SHP77 (cell line): ENCODE results near the gene B3GNT3.
"Not testable (repeated sequence)": the region's sequence is repeated elsewhere in the genome, so short reads cannot be mapped to it uniquely, and the experiment has no call there.

ENCODE experiments used
- DNase-seq, 2 experiments: peaks; one replicate each; lab custom pipeline; 2025; lab: John Stamatoyannopoulos, UW

Gene B3GNT3

GRCh38 chr19:17796838-17797423 lies 2.0 kb downstream of the B3GNT3 start:
- DNase-seq = no peak

DNA sequence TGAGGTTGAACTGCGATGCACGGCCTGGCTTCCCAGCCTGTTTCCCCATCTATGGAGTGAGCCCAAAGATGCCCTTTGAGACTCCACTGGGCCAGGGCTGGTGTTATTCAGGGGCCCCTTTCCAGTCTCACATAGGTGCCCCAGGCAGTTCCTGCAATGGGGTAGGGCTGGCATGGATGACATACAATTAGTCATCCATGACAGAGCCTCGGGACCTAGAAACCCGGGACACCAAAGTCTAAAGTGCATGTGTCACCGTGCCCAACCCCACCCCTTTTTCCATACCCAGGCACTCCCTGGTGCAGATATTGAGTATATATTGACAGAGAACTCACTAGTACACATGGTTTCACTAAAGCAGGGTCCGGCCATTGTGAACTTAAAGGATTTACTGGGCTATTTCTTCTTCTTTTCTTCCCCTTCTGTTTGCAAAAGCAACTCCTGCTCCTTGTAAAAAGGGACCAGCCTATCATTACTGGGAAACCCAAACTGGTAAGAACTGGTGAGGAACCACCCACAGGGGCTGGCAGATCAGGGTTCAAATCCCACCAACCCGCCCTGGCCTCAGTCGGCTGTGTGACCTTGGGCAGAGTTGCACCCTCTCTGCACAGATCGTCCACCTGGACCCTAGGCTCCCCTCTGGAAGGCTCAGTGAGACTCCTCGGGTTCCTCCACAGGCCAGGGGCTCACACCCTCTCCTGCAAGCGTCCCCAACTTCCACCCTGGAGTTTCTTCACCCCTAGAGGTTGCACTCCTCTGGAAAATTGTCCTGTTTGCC lies 2.7 kb downstream of the B3GNT3 start:
- DNase-seq = no peak

DNA sequence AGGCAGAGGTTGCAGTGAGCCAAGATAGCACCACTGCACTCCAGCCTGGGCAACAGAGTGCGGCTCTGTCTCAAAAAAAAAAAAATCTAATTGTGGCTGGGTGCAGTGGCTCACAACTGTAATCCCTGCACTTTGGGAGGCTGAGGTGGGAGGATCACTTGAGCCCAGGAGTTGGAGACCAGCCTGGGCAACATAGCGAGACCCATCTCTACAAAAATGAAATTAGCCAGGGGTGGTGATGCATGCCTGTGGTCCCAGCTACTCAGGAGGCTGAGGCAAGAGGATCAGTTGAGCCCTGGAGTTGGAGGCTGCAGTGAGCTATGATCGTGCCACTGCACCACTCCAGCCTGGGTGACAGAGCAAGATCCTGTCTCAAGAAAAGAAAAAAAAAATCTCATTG lies 3.7 kb downstream of the B3GNT3 start:
- DNase-seq = not testable (repeated sequence)

GRCh38 chr19:17802137-17802858 lies 7.4 kb downstream of the B3GNT3 start:
- DNase-seq = no peak

GRCh38 chr19:17803264-17803896 lies 8.4 kb downstream of the B3GNT3 start:
- DNase-seq = no peak

GRCh38 chr19:17805427-17805826 lies 10.5 kb downstream of the B3GNT3 start:
- no peak for DNase-seq

DNA sequence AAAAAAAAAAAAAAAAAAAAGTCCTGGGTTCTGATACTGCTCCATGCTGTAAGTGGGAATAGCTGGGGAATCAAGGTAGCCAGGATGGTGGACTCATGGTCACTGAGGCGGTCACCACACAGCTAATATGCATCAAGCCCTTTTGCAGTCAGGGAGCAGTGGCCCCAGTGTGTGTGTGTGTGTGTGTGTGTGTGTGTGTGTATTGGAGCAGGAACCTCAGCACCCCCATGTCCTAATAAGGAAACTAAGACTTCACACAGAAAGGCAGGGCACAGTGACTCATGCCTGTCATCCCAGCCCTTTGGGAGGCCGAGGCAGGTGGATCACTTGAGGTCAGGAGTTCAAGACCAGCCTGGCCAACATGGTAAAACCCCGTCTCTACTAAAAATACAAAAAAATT lies 12.0 kb downstream of the B3GNT3 start:
- DNase-seq = no peak

- no peak for DNase-seq
Observed at GRCh38 chr19:17807731-17808316, 12.9 kb downstream of the B3GNT3 start.

DNA sequence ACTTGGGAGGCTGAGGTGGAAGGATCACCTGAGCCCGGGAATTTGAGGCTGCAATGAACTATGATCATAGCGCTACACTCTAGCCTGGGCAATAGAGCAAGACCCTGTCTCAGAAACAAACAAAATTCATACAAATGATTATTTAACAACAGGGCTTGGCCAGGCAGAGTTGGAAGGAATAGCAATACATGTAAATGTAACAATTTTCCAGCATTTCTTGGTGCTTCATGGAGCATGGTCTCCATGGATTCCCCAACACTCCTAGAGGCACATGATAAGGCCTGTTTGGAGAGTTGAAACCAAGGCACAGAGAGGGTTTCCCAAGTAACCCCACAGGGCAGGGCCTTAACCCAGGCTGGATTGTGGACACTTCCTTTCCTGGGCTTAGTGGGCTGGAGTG lies 16.2 kb downstream of the B3GNT3 start:
- no peak for DNase-seq

DNA sequence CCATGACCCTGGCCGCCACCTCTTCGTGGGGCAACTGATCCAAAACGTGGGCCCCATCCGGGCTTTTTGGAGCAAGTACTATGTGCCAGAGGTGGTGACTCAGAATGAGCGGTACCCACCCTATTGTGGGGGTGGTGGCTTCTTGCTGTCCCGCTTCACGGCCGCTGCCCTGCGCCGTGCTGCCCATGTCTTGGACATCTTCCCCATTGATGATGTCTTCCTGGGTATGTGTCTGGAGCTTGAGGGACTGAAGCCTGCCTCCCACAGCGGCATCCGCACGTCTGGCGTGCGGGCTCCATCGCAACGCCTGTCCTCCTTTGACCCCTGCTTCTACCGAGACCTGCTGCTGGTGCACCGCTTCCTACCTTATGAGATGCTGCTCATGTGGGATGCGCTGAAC lies 16.7 kb downstream of the B3GNT3 start:
- no peak for DNase-seq

- DNase-seq = no peak
Observed at GRCh38 chr19:17812099-17812498, 17.2 kb downstream of the B3GNT3 start.

DNA sequence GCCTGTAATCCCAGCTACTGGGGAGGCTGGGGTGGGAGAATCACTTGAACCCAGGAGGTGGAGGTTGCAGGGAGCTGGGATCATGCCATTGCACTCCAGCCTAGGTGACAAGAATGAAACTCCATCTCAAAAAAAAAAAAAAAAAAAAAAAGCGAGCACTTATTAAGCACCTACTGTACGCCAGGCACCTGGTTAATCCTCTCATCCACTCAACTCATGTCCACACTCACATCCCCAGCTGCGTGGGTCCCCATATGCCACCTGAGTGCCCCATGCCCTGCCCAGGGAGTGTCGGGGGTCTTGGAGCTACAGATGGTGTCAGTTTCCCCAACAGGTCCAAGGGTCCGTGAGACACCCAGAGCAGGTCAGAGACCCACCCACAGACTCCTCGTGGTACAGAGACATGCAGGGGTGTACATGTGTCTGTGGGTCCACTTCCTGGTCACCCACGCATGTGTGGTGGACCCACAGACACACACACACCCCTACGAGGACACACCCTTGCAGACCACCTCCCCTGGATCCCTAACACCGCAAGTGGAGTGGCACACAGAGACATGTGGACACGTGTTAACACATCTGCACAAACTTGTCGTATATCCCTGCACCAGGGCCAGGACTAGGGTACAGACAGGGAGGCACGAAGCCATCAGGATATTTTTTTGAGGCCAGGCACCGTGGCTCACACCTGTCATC lies 22.9 kb downstream of the B3GNT3 start:
- no peak for DNase-seq

DNA sequence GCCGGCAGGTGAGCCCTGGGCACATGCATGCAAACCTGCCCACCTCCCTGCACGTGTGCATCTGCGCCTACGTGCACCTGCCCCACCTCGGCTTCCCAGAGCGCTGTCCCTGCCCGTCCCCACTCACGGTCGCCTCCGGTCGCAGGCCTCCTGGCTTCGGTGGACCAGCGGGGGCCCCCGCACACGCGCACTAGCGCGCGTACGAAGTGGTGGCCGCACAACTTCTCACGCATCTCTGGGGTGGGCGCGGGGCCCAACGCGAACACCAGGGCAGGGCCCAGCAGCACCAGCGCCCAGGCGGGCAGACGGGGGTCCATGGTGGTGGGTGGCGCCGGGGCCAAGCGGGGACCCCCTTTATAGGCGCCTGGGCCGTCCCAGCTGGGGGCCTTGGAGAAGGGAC lies 26.3 kb downstream of the B3GNT3 start, which contains the start of gene INSL3:
INSL3 (minus strand) TSS at position 330 of the 400 bp plus-strand sequence; CDS start at position 317, 13 bp downstream.
- no peak for DNase-seq

DNA sequence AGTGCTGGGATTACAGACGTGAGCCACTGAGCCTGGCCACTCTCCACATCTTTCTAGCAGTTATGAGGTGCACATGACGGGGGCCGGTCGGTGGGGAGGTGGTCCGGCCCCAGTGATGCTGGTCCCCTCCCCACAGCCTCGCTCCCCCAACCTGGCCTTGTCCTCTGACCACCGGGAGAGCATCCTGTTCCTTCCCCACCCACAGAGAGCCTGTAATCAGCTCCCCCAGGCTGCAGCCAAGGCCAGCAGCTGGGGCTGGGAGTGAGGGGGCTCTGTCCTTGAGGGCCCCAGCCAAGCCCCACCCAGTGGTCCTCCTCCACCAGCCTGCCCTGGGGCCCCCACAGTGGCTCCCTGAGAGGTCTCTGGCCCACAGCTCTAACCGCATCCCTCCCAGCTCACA lies 29.4 kb downstream of the B3GNT3 start:
- no peak for DNase-seq

- no peak for DNase-seq
Observed at GRCh38 chr19:17826508-17827056, 31.6 kb downstream of the B3GNT3 start.

DNA sequence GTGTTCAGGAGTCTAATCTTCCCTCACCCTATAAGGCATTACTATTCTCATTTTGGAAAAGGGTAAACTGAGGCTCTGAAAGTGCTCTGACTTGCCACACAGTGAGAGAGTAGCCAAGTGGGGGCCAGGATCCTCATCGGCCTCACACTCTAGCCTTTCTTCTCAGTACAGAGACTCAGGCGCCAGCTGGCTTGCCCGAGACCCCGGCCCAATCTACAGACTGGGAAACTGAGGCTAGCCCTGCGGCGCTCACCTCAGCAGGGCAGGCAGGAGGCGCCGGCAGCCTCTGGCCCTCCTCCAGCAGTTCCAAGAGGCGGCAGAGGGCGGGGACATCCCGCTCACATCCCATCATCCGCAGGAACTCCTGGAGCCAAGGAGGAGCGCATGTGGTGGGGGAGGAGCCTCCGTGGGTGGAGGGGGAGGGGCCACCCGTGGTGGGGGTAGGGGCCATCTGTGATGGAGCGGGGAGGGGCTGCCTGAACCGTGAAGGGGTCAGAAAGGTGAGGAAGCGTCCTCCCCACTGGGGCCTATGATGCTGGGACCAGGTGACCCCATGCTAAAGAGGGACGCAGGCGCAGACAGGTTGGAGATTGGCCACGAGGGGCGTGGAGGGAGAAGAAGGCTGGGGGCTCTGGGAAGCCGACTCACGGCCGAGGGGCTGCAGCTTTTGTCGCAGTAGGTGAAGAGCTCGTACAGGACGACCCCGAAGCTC lies 35.1 kb downstream of the B3GNT3 start:
- DNase-seq = peak; percentile 67 to 70

GRCh38 chr19:17830567-17831418 lies 35.9 kb downstream of the B3GNT3 start:
- DNase-seq = peak; percentile 75 to 84

DNA sequence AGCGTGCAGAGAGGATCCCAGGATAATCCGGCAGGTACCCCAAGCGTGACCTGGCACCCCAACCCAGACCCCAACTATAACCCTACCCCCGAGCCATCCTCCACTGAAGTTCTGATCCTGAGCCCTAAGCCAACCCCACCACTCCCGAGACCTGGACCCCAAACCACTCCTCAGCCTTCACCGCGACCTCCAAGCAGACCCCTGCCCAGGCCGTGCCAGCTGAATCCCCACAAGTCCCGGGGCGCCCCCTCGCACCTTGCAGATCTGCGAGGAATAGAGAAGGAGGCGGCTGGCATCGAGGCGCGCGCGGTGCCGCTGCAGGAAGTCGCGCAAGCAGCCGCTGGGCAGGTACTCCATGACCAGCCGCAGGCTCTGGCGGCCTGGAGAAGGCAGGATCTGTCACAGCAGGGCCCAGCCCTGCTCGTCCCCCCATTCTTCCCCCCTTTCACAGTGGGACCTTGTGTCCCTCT lies 36.5 kb downstream of the B3GNT3 start:
- no peak for DNase-seq

DNA sequence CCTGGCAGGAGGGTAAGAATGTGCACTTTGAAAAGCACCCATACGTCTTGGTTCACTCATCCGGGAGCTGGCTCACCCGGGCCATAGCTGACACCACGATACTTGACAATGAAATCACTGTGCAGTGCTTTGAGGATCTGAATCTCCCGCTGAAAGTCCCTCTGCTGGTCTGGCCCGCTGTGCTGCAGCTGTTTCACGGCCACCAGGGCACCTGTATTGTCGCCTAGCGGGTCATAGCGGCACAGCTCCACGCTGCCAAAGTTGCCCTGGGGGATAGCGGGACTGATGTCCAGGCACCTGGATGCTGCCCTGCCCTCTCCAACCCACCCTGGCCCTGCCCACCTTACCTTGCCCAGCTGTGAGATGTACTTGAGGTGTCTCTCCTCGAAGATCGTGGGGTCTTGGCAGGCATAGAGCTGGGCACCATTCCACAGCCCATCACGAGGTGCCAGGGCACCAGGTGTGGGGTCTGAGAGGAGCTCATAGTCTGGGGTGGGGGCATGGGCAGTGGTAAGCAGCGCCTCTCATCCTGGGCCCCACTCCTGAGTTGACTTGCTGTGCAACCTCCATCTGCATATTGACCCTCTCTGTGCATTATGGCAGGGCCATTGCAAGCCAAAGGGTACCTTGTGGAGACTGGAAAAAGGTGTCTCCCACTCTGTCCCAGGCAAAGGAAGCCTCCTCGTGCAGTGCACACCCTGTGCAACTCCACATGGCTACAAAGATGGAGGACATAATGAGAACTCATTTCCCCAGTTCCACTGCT lies 37.7 kb downstream of the B3GNT3 start:
- DNase-seq = no peak
